Measurements from ENCODE around the gene CABP1.
A peak's percentile ranks its signal among the peaks of the same experiment; 100 is the strongest.

CABP1 gene

DNA sequence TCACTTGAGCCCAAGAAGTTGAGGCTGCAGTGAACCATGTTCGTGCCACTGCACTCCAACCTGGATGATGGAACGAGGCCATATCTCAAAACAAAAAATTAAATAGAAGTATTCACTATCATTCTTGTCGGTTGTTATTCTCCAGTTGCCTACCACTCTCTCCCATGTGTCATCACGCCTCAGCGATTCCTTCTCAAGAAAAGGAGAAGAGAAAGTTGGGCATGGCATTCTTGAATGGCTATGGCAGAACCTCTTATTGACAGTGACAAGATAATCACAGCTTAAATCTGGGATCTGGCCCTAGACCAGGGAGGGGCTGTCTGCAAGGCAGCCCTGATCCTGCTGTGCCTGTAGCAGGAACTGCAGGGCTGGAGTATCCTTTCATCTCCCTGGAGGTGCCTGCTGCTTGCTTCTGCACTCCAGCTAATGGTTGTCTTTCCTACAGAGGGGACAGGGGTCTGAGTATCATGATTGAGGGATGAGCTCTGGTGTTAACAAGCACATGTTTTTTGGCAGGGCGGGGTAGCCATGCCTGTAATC is 33.7 kb downstream of the CABP1 start:
- TF ChIP-seq, protein P1, sequence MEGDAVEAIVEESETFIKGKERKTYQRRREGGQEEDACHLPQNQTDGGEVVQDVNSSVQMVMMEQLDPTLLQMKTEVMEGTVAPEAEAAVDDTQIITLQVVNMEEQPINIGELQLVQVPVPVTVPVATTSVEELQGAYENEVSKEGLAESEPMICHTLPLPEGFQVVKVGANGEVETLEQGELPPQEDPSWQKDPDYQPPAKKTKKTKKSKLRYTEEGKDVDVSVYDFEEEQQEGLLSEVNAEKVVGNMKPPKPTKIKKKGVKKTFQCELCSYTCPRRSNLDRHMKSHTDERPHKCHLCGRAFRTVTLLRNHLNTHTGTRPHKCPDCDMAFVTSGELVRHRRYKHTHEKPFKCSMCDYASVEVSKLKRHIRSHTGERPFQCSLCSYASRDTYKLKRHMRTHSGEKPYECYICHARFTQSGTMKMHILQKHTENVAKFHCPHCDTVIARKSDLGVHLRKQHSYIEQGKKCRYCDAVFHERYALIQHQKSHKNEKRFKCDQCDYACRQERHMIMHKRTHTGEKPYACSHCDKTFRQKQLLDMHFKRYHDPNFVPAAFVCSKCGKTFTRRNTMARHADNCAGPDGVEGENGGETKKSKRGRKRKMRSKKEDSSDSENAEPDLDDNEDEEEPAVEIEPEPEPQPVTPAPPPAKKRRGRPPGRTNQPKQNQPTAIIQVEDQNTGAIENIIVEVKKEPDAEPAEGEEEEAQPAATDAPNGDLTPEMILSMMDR (IDR thresholded peaks at IDR 0.05; ENCODE audit: low read depth, low read length): no peak

DNA sequence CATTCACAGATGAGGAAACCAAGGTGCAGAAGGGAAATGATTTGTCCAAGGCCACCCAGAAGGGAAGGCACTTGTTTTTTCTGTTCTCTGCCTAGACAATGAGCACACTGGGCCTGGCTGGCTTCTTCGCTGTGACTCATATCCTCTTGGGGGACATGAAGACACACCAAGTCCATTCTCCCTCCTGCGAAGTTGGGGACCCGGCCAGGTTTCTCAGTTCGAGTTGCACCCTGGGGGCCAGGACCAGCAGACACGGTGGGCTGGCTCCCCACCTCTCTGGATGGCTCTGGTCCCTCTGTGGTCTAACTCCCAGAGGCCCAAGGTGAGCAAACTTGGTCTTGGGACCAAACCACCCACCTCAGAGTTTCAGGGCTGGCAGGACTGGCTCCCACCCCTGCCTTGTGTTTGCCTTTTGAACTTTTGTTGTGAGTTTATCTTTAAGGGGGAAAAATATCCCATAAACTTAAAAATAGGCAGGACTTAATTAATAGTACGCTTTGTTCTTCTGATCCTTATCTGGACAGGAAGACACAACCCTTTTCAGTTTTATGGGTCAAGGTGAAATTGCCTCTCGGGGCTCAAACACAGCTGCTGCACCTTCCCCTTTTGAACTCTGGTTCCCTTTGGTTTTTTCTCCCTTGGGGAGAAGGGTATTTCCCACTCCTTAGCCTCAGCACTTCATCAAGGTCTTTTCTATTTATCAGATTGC is 37.5 kb downstream of the CABP1 start:
- TF ChIP-seq, protein P1 (IDR thresholded peaks at IDR 0.05; ENCODE audit: low read depth, low read length): no peak
- no peak for DNase-seq (ENCODE audit: extremely low read depth, low read depth)

More for the DNA sequence above, 33.7 kb downstream of the CABP1 start:
- no peak for DNase-seq (ENCODE audit: extremely low read depth, low read depth)

DNA sequence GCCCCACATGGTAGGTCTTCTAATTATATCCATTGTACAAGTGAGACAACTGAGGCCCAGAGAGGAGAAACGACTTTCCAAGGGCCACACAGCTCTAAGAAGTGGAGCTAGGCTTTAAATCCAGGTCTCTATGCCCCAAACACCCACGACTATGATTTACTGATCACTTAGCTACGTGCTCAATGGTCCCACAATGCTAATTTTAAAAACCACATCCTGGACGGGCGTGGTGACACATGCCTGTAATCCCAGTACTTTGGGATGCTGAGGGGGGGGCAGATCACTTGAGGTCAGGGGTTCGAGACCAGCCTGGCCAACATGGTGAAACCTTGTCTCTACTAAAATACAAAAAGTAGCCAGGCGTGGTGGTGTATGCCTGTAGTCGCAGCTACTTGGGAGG is 38.1 kb downstream of the CABP1 start:
- DNase-seq (ENCODE audit: extremely low read depth, low read depth): no peak

DNA sequence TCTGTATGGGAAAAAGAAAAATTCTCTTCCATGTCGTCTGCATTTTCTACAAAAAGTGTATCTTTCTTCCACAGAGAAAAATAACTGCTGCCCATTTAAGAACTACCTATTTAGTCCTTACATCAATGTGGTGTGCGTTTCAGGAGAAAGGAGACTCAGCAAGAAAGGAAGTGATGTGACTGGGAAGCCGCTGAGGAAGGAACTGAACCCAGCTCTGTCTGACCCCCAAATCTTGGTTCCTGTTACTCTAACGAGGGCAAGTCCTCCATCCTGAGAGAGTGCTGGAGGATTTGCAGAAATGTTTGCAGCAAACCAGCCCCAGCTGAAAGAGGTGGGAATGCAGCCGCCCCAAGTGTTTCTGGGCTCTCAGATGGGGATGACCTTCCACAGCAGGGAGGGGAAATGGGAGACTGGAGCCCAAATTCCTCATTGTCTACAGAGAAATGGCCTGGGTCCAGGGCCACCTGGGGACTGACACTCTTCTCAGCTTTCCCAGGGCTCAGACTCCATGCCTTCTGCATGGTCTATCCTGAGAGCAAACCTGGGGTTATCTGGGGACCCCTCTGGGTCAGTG is 39.8 kb downstream of the CABP1 start:
- DNase-seq (ENCODE audit: extremely low read depth, low read depth): no peak
- TF ChIP-seq, protein P1 (IDR thresholded peaks at IDR 0.05; ENCODE audit: low read depth, low read length): no peak

More for the DNA sequence above, 38.1 kb downstream of the CABP1 start:
- TF ChIP-seq, protein P1 (IDR thresholded peaks at IDR 0.05; ENCODE audit: low read depth, low read length): no peak

DNA sequence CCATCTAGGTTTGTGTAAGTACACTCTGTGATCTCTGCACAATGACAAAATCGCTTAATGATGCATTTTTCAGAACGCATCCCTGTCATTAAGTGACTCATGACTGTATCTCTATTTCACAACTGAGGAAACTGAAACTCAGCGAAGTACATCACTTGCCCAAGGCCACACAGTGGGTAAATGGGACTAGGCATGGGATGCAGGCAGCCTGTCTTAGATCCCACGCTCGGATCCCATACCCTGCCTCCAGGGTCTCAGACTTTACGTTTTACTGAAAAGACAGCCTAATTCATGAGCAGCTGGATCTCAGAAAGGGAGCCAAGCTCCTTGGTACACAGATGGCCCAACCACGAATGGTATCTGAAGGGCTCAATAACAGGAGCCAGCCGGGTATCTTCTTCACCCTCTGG is 44.1 kb downstream of the CABP1 start:
- no peak for DNase-seq (ENCODE audit: extremely low read depth, low read depth)
- TF ChIP-seq, protein P1 (IDR thresholded peaks at IDR 0.05; ENCODE audit: low read depth, low read length): no peak

DNA sequence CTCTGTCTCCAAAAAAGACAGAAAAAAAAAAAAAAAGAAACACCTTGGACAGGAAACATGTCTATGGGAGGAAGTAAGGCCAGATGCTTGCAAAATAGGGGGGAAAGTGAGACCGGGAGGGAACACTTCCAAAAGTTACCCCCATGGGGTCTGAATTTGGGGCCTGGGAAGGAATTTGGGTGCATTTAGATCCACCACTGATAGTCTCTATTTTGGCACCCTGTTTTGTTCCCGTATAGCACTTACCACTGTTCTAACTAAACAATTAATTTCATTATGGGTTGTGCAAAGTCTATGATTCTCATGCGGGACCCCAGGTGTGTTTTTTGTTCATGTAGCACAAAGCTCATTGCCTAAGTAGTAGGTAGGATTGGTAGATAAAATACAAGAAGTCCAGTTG is 45.1 kb downstream of the CABP1 start:
- no peak for DNase-seq (ENCODE audit: extremely low read depth, low read depth)
- TF ChIP-seq, protein P1 (IDR thresholded peaks at IDR 0.05; ENCODE audit: low read depth, low read length): no peak

DNA sequence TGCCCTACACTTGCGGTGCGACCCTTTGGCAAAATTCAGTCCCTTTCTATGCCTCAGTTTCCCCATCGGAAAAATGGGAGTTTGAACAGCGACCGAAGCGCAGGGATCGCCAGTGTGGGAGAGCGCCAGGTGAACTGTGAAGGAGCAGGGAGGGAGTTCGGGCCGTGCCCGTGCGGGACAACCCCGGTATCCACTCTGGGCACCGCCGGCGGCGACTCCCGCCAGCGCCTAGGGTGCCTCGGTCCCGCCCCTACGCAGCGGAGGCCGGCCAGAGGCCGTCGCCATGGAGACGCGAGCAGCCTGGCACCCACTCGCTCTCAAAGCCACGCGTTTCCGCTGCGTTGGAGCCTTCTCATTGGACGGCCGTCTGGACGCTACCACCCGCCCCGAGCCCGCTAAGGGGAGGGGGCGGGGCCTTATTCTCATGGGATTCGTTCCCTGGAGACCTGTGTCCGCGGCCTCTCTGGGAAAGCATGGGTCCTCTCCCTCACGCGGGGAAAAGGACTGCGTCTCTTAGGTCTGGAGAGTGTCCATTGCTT is 45.8 kb downstream of the CABP1 start:
- DNase-seq (ENCODE audit: extremely low read depth, low read depth): peak; percentile 88
- TF ChIP-seq, protein P1 (IDR thresholded peaks at IDR 0.05; ENCODE audit: low read depth, low read length): no peak

Data from AG09319 (cell line).